ENCODE data around the gene MPP4.

The MPP4 gene

DNA sequence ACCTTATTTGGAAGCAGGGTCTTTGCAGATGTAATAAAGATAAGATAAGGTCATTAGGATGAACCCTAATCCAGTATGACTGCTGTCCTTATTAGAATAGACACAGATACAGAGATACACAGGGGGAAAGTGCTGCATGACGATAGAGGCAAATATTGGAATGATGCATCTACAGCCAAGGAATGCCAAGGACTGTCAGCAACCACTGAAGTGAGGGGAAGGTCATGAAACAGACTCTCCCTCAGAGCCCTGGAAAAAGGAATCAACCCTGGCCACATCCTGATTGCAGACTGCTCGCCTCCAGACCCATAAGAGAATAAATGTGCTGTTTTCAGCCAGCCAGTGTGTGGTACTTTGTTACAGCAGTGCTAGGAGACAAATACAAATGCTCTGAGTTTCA lies 69.9 kb downstream of the MPP4 start:
- DNase-seq (ENCODE audit: low read depth) = no peak

- DNase-seq (ENCODE audit: low read depth) = no peak
These were observed 76.0 kb downstream of the MPP4 start for GRCh38 chr2:201622306-201622970.

DNA sequence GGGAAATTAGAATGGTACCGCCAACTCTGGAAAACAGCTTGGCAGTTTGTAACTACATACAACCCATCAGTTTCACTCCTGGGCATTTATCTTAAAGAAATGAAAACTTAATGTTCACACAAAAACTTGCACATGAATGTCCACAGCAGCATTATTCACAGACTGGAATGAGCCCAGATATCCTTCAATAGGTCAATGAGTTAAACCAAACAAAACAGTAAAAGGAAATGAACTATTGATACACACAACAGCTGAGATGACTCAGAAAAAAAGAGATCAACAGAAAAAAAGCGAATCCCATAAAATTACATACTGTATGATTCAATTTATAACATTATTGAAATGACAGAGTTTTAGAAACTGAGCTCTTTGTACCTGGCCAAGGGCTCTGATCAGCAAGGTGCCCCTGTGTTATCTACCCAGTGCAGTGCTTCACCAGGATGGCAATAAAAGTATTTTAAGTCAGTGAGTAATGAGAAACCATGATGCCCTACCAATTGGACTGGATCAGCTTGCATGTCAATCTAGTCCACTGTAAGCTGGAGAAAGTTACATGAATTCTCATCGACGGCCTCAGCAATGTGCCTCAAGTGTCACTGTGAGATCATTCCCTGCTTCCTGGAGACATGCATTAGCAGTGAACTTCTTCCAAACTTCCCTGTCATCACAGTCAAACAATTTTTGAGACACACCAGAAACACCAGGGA lies 77.0 kb downstream of the MPP4 start:
- no peak for DNase-seq (ENCODE audit: low read depth)

- no peak for DNase-seq (ENCODE audit: low read depth)
These were observed 79.4 kb downstream of the MPP4 start for GRCh38 chr2:201618744-201619662.

DNA sequence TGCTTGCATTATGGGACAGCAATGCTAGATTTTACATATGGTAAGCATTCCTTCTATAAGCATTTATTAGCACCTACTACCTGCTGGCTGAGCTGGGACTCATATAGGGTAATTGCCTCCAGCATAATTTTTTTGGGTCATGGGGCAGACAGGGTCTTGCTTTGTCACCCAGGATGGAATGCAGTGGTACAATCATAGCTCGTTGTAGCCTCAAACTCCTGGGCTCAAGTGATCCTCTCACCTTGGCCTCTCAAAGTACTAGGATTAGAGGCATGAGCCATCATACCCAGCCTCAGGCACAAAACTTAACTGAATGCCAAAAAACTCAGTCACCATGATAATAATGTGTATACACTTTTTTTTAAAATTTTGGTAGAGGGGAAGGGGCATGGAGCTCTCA lies 90.4 kb downstream of the MPP4 start:
- no peak for DNase-seq (ENCODE audit: low read depth)

DNA sequence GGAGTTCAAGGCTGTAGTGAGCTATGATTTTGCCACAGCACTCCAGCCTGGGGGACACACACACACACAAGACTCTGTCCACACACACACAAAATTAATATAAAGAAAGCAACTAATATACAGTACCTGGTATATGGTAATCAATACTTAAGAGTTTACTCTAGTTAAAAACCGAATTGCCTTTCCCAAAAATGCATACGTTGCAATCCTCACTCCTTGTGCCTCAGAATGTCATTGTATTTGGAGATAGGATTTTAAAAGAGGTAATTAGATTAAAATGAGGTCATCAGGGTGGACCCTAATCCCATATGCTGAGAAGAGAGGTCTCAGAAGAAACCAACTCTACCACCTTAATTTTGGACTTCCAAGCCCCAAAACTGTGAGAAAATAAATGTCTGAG lies 90.9 kb downstream of the MPP4 start:
- DNase-seq (ENCODE audit: low read depth) = no peak

DNA sequence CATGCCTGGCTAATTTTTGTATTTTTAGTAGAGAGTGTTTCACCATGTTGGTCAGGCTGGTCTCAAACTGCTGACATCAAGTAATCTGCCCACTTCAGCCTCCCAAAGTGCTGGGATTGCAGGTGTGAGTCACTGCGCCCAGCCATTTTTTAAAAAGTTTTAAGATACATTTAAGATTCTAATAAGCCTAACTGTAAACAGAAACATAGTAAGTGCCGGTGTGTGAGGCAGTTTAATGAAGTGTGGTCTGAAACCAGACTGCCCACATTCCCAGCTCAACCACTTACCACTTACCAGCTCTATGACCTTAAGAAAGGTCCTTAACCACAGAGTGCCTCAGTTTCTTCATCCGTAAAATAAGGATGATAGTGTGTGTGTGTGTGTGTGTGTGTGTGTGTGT lies 97.5 kb downstream of the MPP4 start:
- no peak for DNase-seq (ENCODE audit: low read depth)

DNA sequence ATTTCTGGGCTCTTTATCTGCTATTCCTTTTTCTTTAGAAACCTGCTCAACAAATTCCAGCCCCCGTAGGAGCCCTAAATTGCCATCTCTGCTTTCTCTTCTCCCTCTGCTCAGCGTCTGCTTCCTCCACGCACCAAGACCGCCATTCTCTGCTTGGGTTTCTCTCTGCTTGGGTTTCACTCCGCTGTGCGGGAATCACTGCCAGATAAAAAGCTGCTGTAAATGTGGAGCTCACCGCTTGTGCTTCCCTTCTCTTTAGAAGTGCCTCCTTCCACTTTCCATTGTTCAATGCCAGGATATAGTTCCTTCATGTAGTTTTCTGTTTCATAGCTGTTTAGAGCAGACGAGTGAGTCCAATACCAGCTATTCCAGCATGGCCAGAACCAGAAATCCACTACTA lies 101.0 kb downstream of the MPP4 start:
- no peak for DNase-seq (ENCODE audit: low read depth)
